SU-DHL-6 (cell line): ENCODE data around the gene GUK1.
A peak's percentile ranks its signal among the peaks of the same experiment; 100 is the strongest.

Source experiments
- H2AFZ ChIP-seq: fragments of 200-600 bp; sonication (generic); 2 replicates; pipeline ENCODE4 v1.6.1; 2014; ENCODE audit warnings: low read depth, mild to moderate bottlenecking, moderate library complexity, mixed read lengths, antibody characterized with exemption, low read length; ENCODE audit not compliant: severe bottlenecking
- H3F3A ChIP-seq: fragments of 200-600 bp; shearing (Covaris generic); 2 replicates; pipeline ENCODE4 v1.6.0; 2016; ENCODE audit warnings: antibody characterized with exemption, mild to moderate bottlenecking; ENCODE audit not compliant: insufficient read depth
- H3K27ac ChIP-seq: fragments of 200-600 bp; sonication (generic); 2 replicates; pipeline ENCODE4 v1.5.1; 2016; ENCODE audit warnings: low read depth, mild to moderate bottlenecking, low read length, moderate library complexity, mixed read lengths
- H3K27me3 ChIP-seq: fragments of 200-600 bp; sonication (generic), shearing (Covaris generic); 2 replicates; pipeline ENCODE4 v1.6.0; 2014; ENCODE audit warnings: mild to moderate bottlenecking, low read length
- H3K36me3 ChIP-seq: fragments of 200-600 bp; sonication (generic); 2 replicates; pipeline ENCODE4 v1.6.1; 2014; ENCODE audit warnings: mild to moderate bottlenecking, low read length, mixed read lengths
- H3K4me2 ChIP-seq: fragments of 300-600, 200-600 bp; shearing (Covaris generic), sonication (generic); 2 replicates; pipeline ENCODE4 v1.6.0; 2014; ENCODE audit warnings: low read length, low read depth, mild to moderate bottlenecking; ENCODE audit not compliant: poor library complexity, severe bottlenecking
- H3K4me3 ChIP-seq: fragments of 200-600 bp; sonication (generic); 2 replicates; pipeline ENCODE4 v1.5.1; 2014; ENCODE audit warnings: antibody characterized with exemption, low read length, mild to moderate bottlenecking, mixed read lengths; ENCODE audit not compliant: insufficient read depth, poor library complexity, severe bottlenecking
- H3K79me2 ChIP-seq: fragments of 200-600 bp; sonication (generic); 2 replicates; pipeline ENCODE4 v1.6.1; 2014; ENCODE audit warnings: mild to moderate bottlenecking, low read length, moderate library complexity; ENCODE audit not compliant: insufficient read depth
- H3K9ac ChIP-seq: fragments of 200-600 bp; sonication (generic); 2 replicates; pipeline ENCODE4 v1.7.0; 2014; ENCODE audit warnings: mild to moderate bottlenecking, low read length
- H3K9me2 ChIP-seq: fragments of 200-600 bp; sonication (generic); replicated peaks from 2 replicates; pipeline ENCODE4 v1.6.1; 2014; ENCODE audit warnings: low read length; ENCODE audit not compliant: insufficient read depth
- H3K9me3 ChIP-seq: fragments of 200-600 bp; sonication (generic); 2 replicates; pipeline ENCODE4 v1.6.1; 2014; ENCODE audit warnings: low read length, mixed read lengths; ENCODE audit not compliant: insufficient read depth
- H4K20me1 ChIP-seq: fragments of 200-600 bp; sonication (generic); 2 replicates; pipeline ENCODE4 v1.6.1; 2014; ENCODE audit warnings: low read depth, mild to moderate bottlenecking, antibody characterized with exemption, low read length, moderate library complexity, mixed read lengths
- CTCF ChIP-seq: fragments of 200-600 bp; sonication (generic); IDR thresholded peaks from one replicate; pipeline ENCODE4 v1.5.1; 2017; ENCODE audit warnings: antibody characterized with exemption, mild to moderate bottlenecking, low read length, moderate library complexity; ENCODE audit not compliant: insufficient read depth, poor library complexity, severe bottlenecking
- EZH2phosphoT487 ChIP-seq: fragments of 200-600 bp; sonication (generic), shearing (Covaris generic); conservative IDR thresholded peaks from 2 replicates; pipeline ENCODE4 v1.6.1; 2018; ENCODE audit warnings: mild to moderate bottlenecking, antibody characterized with exemption, low read length, moderate library complexity, mixed read lengths

The GUK1 gene

GRCh38 chr1:228105996-228106799 is 33.9 kb upstream of the GUK1 start:
- TF ChIP-seq EZH2phosphoT487, result no peak
- no peak for TF ChIP-seq CTCF
- no peak overlapping the region for H3K4me2 ChIP-seq
- no peak overlapping the region for H2AFZ ChIP-seq
- H3K9me3 ChIP-seq, result no peaks in the 10 kb centered on the region
- H3K27ac ChIP-seq, result no peak overlapping the region
- H3K36me3 ChIP-seq, result no peaks in the 10 kb centered on the region
- peaks cover 14% of the 10 kb centered on the region for H3F3A ChIP-seq
- no peak overlapping the region for H3K4me3 ChIP-seq
- no peaks in the 10 kb centered on the region for H3K27me3 ChIP-seq
- H4K20me1 ChIP-seq, result no peaks in the 10 kb centered on the region
- H3K9me2 ChIP-seq, result no peaks in the 10 kb centered on the region
- no peak overlapping the region for H3K9ac ChIP-seq
- peaks cover 13% of the 10 kb centered on the region; the same call in 1 of the 2 replicates for H3K79me2 ChIP-seq

- no peaks in the 10 kb centered on the region for H3K9me3 ChIP-seq
- H4K20me1 ChIP-seq, result no peaks in the 10 kb centered on the region
- H3K4me2 ChIP-seq, result no peak overlapping the region
- no peak for TF ChIP-seq CTCF
- no peak for TF ChIP-seq EZH2phosphoT487
- H3K4me3 ChIP-seq, result no peak overlapping the region
- no peak overlapping the region for H3K27ac ChIP-seq
- H2AFZ ChIP-seq, result no peak overlapping the region
- H3K36me3 ChIP-seq, result no peaks in the 10 kb centered on the region
- peaks cover 8% of the 10 kb centered on the region for H3F3A ChIP-seq
- no peak overlapping the region for H3K9ac ChIP-seq
- no peaks in the 10 kb centered on the region for H3K9me2 ChIP-seq
- H3K27me3 ChIP-seq, result no peaks in the 10 kb centered on the region
- peaks cover 13% of the 10 kb centered on the region; the same call in 1 of the 2 replicates for H3K79me2 ChIP-seq
Observed at GRCh38 chr1:228106800-228107054, 33.4 kb upstream of the GUK1 start.

GRCh38 chr1:228107636-228108035 is 32.4 kb upstream of the GUK1 start:
- Histone ChIP-seq H3K36me3 (no peaks in the 10 kb centered on the region), H3K4me3 (no peak overlapping the region), H3K79me2 (peaks cover 13% of the 10 kb centered on the region; the same call in 1 of the 2 replicates), H2AFZ (no peak overlapping the region), H3F3A (peaks cover 7% of the 10 kb centered on the region; the same call in 1 of the 2 replicates), H4K20me1 (no peaks in the 10 kb centered on the region), H3K27ac (no peak overlapping the region), H3K9me3 (no peaks in the 10 kb centered on the region), H3K4me2 (peak overlapping the region; percentile 72), H3K9ac (no peak overlapping the region), H3K9me2 (no peaks in the 10 kb centered on the region), H3K27me3 (no peaks in the 10 kb centered on the region)
- no peak for TF ChIP-seq EZH2phosphoT487
- TF ChIP-seq CTCF, result no peak
